OCI-LY7 (cell line): ENCODE results near the gene FLNB. TPM values are rescaled to one million over a fixed set of nuclear protein-coding genes. Genes with fewer than 3 reads are reported as not detected.

Experiments used
- BruUV-seq: library from RNA; stranded (reverse); fragments of 400-500 nt; replicated peaks from 2 replicates; lab custom pipeline; 2021; lab: Mats Ljungman, UMichigan
- CTCF ChIA-PET: fragments of 300-600 bp; sonication (Branson Sonifier 250); formaldehyde crosslinking; loops from one replicate; lab custom pipeline; 2022; ENCODE audit warnings: antibody characterized with exemption; ENCODE audit not compliant: unreplicated experiment; lab: Charles Lee
- POLR2A ChIA-PET: fragments of 300-600 bp; sonication (Branson Sonifier 250); formaldehyde crosslinking; loops from one replicate; lab custom pipeline; 2022; ENCODE audit warnings: antibody characterized with exemption; lab: Charles Lee
- DNase-seq: peaks from one replicate; pipeline ENCODE4 v3.0.0-alpha.2; 2015; ENCODE audit warnings: low spot score
- H2AFZ ChIP-seq: fragments of 200-600 bp; sonication (generic), shearing (Covaris generic); 2 replicates; pipeline ENCODE4 v1.6.1; 2014; ENCODE audit warnings: mild to moderate bottlenecking, antibody characterized with exemption, low read length, moderate library complexity
- H3K27ac ChIP-seq: fragments of 200-600 bp; sonication (generic); 2 replicates; pipeline ENCODE4 v1.5.1; 2014; ENCODE audit warnings: mixed run types, low read depth, mild to moderate bottlenecking, moderate library complexity, low read length, inconsistent platforms; ENCODE audit not compliant: poor library complexity, severe bottlenecking
- H3K36me3 ChIP-seq: fragments of 200-600 bp; sonication (generic); 2 replicates; pipeline ENCODE4 v1.6.1; 2014; ENCODE audit warnings: mild to moderate bottlenecking, antibody characterized with exemption, low read length, moderate library complexity, mixed read lengths; ENCODE audit not compliant: insufficient read depth
- H3K4me1 ChIP-seq: fragments of 200-600 bp; sonication (generic); 2 replicates; pipeline ENCODE4 v1.5.1; 2014; ENCODE audit warnings: mild to moderate bottlenecking, low read length; ENCODE audit not compliant: insufficient read depth, poor library complexity, severe bottlenecking
- H3K4me2 ChIP-seq: fragments of 200-600 bp; sonication (generic); 2 replicates; pipeline ENCODE4 v1.6.1; 2014; ENCODE audit warnings: mild to moderate bottlenecking, low read length
- H3K4me3 ChIP-seq: fragments of 200-600 bp; sonication (generic); 2 replicates; pipeline ENCODE4 v1.5.1; 2014; ENCODE audit warnings: mild to moderate bottlenecking, low read depth, low read length; ENCODE audit not compliant: poor library complexity, severe bottlenecking
- H3K79me2 ChIP-seq: fragments of 200-600 bp; sonication (generic); 2 replicates; pipeline ENCODE4 v1.6.1; 2016; ENCODE audit warnings: low read depth, mild to moderate bottlenecking, low read length, moderate library complexity, mixed read lengths; ENCODE audit not compliant: insufficient read depth
- H3K9me2 ChIP-seq: fragments of 200-600 bp; sonication (generic); 2 replicates; pipeline ENCODE4 v1.6.1; 2016; ENCODE audit warnings: mild to moderate bottlenecking, low read length, mixed read lengths; ENCODE audit not compliant: insufficient read depth
- H3K9me3 ChIP-seq: fragments of 200-600 bp; sonication (generic); 2 replicates; pipeline ENCODE4 v1.6.1; 2014; ENCODE audit warnings: mild to moderate bottlenecking, mixed run types, low read length, mixed read lengths
- H4K20me1 ChIP-seq: fragments of 200-600 bp; sonication (generic); 2 replicates; pipeline ENCODE4 v1.6.1; 2014; ENCODE audit warnings: mild to moderate bottlenecking, antibody characterized with exemption, low read length, moderate library complexity, mixed read lengths; ENCODE audit not compliant: insufficient read depth
- CTCF ChIP-seq: fragments of 200-600 bp; sonication (generic); conservative IDR thresholded peaks from 2 replicates; pipeline ENCODE4 v1.5.1; 2014; ENCODE audit warnings: mild to moderate bottlenecking, antibody characterized with exemption, low read length, moderate library complexity, mixed read lengths
- EZH2phosphoT487 ChIP-seq: fragments of 200-600 bp; sonication (generic); IDR thresholded peaks from 2 replicates; pipeline ENCODE4 v1.6.1; 2018; ENCODE audit warnings: low read depth, borderline replicate concordance, mild to moderate bottlenecking, mixed run types, antibody characterized with exemption, low read length, moderate library complexity, mixed read lengths
- intact Hi-C: fragments of 100-400 bp; cut with micrococcal nuclease; formaldehyde crosslinking; loops from one replicate; pipeline ENCODE4 v1.10.0; 2022; ENCODE audit not compliant: unreplicated experiment
- total RNA-seq, 2 experiments: library from RNA; depleted of rRNA in 1 of 2; stranded (reverse); fragments of >200 nt in 1 of 2; shearing (Covaris generic) in 1 of 2; gene quantifications; 2 replicates each; pipeline ENCODE4 v1.2.3, GENCODE V29; 2014 to 2022

The FLNB gene
- total RNA-seq, 2 experiments from 2014 or later, result 29.9 to 39.1 TPM

GRCh38 chr3:58072052-58072762 is 64.0 kb downstream of the FLNB start:
- H3K36me3 ChIP-seq, result peaks cover 3% of the 10 kb centered on the region; the same call in 1 of the 2 replicates
- H3K27ac ChIP-seq, result no peak overlapping the region
- no peak overlapping the region for H2AFZ ChIP-seq
- no peaks in the 10 kb centered on the region for H3K79me2 ChIP-seq
- no peaks in the 10 kb centered on the region for H3K9me2 ChIP-seq
- BruUV-seq, result no TSS peak
- H3K4me1 ChIP-seq, result peaks cover 19% of the 10 kb centered on the region
- DNase-seq, result no peak
- intact Hi-C loops, result no loop called here
- CTCF ChIA-PET, result no interaction called here
- H3K4me2 ChIP-seq, result no peak overlapping the region
- POLR2A ChIA-PET, result interaction anchor here (0.6 to 1.0 kb wide), 2 partner anchors 12 to 148 kb away, joined by 3 to 5 read pairs; no protein-coding TSS in a partner anchor
- no peaks in the 10 kb centered on the region for H4K20me1 ChIP-seq
- no peak overlapping the region for H3K4me3 ChIP-seq
- TF ChIP-seq CTCF (no peak), EZH2phosphoT487 (no peak)
- H3K9me3 ChIP-seq, result no peaks in the 10 kb centered on the region

DNA sequence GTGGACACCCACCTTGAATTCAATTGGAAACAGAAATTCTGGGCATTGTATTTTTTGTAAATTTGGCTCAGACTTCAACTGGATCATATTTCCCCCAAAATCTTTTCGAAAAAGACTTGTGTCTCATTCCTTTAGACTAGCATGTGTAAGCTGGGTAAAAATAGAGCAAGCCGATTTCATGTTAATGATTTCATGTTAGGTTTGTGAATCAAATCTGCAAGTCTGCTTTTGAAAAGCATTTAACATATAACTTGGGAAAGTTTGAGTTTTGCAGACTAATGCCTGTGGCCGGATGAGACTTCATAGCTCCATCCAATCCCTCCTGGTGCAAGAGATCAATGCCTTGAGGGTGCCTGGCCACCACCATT is 64.5 kb downstream of the FLNB start:
- H2AFZ ChIP-seq, result no peak overlapping the region
- H3K4me1 ChIP-seq, result peaks cover 19% of the 10 kb centered on the region
- no peaks in the 10 kb centered on the region for H4K20me1 ChIP-seq
- no TSS peak for BruUV-seq
- no peak for TF ChIP-seq EZH2phosphoT487
- no peak for TF ChIP-seq CTCF
- no peak overlapping the region for H3K4me3 ChIP-seq
- H3K4me2 ChIP-seq, result no peak overlapping the region
- no peak for DNase-seq
- no peaks in the 10 kb centered on the region for H3K9me3 ChIP-seq
- no peaks in the 10 kb centered on the region for H3K79me2 ChIP-seq
- ChIA-PET POLR2A (interaction anchor here (1.0 kb wide), 1 partner anchor 148 kb away, joined by 3 read pairs; no protein-coding TSS in a partner anchor), CTCF (no interaction called here)
- intact Hi-C loops, result no loop called here
- no peaks in the 10 kb centered on the region for H3K9me2 ChIP-seq
- peaks cover 8% of the 10 kb centered on the region; the same call in 1 of the 2 replicates for H3K36me3 ChIP-seq
- no peak overlapping the region for H3K27ac ChIP-seq
